GM19397 (cell line): ENCODE data around the gene PCDHA8.
"Not testable (repeated sequence)": the region's sequence is repeated elsewhere in the genome, so short reads cannot be mapped to it uniquely, and the experiment has no call there.

Experiments used
- ATAC-seq: cut with Tn5 transposase; IDR thresholded peaks from one replicate; pipeline ENCODE4 v1.9.1; 2021; ENCODE audit warnings: mild to moderate bottlenecking, moderate library complexity; ENCODE audit not compliant: unreplicated experiment

Gene PCDHA8

GRCh38 chr5:140828362-140828737 is 12.6 kb upstream of the PCDHA8 start:
- no peak for ATAC-seq

DNA sequence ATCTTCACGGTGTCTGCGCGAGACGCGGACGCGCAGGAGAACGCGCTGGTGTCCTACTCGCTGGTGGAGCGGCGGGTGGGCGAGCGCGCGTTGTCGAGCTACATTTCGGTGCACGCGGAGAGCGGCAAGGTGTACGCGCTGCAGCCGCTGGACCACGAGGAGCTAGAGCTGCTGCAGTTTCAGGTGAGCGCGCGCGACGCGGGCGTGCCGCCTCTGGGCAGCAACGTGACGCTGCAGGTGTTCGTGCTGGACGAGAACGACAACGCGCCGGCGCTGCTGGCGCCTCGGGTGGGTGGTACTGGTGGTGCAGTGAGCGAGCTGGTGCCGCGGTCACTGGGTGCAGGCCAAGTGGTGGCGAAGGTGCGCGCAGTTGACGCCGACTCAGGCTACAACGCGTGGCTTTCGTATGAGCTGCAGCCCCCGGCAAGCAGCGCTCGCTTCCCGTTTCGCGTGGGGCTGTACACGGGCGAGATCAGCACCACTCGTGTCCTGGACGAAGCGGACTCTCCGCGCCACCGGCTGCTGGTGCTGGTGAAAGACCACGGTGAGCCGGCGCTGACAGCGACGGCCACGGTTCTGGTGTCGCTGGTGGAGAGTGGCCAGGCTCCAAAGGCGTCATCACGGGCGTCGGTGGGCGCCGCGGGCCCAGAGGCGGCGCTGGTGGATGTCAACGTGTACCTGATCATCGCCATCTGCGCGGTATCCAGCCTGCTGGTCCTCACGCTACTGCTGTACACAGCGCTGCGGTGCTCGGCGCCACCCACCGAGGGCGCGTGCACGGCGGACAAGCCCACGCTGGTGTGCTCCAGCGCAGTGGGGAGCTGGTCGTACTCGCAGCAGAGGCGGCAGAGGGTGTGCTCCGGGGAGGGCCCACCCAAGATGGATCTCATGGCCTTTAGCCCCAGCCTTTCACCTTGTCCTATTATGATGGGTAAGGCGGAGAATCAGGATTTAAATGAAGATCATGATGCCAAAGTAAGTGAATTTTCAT is 11.2 kb upstream of the PCDHA8 start:
- not testable (repeated sequence) for ATAC-seq

- ATAC-seq = no peak
Observed at GRCh38 chr5:140833993-140834392, 7.0 kb upstream of the PCDHA8 start, which contains the start of gene PCDHA7. Gene PCDHA7, plus strand, starts transcription at chr5:140834269. Its CDS starts 115 bp downstream, at chr5:140834384.

GRCh38 chr5:140834439-140835008 is 6.5 kb upstream of the PCDHA8 start:
- ATAC-seq = not testable (repeated sequence)

- ATAC-seq = no peak
Observed at GRCh38 chr5:140835622-140836510, 5.1 kb upstream of the PCDHA8 start.

- no peak for ATAC-seq
Observed at GRCh38 chr5:140842798-140843733, 2.1 kb downstream of the PCDHA8 start.

DNA sequence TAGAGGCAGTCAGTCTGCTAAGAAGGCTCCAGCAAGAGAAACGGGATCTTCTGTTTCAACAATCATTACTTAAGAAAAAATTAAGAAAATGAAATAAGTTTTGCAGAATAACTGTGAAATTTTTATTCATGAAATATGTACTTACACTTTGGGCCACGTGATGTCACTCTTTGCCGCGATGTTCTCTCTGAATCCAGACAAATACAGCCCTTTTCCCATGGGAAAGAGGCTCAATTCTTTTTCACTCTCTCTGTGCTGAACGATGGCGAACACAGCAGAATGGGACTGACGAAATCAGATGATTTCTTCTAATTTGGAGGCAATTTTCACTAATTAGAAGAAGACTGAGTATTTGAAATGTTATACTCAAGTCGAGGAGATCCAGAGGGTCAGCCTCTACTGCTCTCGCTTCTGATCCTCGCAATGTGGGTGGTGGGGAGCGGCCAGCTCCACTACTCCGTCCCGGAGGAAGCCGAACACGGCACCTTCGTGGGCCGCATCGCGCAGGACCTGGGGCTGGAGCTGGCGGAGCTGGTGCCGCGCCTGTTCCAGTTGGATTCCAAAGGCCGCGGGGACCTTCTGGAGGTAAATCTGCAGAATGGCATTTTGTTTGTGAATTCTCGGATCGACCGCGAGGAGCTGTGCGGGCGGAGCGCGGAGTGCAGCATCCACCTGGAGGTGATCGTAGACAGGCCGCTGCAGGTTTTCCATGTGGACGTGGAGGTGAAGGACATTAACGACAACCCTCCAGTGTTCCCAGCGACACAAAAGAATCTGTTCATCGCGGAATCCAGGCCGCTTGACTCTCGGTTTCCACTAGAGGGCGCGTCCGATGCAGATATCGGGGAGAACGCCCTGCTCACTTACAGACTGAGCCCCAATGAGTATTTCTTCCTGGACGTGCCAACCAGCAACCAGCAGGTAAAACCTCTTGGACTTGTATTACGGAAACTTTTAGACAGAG is 7.4 kb downstream of the PCDHA8 start, which contains the start of gene PCDHA9:
Gene PCDHA9, plus strand, starts transcription at position 244 of the 964 bp plus-strand sequence. Its CDS starts 114 bp downstream, at position 358.
- not testable (repeated sequence) for ATAC-seq

DNA sequence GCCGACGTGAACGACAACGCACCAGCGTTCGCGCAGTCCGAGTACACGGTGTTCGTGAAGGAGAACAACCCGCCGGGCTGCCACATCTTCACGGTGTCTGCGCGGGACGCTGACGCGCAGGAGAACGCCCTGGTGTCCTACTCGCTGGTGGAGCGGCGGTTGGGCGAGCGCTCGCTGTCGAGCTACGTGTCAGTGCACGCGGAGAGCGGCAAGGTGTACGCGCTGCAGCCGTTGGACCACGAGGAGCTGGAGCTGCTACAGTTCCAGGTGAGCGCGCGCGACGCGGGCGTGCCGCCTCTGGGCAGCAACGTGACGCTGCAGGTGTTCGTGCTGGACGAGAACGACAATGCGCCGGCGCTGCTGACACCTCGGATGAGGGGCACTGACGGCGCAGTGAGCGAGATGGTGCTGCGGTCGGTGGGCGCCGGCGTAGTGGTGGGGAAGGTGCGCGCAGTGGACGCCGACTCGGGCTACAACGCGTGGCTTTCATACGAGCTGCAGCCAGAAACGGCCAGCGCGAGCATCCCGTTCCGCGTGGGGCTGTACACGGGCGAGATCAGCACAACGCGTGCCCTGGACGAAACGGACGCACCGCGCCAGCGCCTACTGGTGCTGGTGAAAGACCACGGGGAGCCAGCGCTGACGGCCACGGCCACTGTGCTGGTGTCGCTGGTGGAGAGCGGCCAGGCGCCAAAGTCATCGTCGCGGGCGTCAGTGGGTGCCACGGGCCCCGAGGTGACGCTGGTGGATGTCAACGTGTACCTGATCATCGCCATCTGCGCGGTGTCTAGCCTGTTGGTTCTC is 9.0 kb downstream of the PCDHA8 start:
- not testable (repeated sequence) for ATAC-seq

DNA sequence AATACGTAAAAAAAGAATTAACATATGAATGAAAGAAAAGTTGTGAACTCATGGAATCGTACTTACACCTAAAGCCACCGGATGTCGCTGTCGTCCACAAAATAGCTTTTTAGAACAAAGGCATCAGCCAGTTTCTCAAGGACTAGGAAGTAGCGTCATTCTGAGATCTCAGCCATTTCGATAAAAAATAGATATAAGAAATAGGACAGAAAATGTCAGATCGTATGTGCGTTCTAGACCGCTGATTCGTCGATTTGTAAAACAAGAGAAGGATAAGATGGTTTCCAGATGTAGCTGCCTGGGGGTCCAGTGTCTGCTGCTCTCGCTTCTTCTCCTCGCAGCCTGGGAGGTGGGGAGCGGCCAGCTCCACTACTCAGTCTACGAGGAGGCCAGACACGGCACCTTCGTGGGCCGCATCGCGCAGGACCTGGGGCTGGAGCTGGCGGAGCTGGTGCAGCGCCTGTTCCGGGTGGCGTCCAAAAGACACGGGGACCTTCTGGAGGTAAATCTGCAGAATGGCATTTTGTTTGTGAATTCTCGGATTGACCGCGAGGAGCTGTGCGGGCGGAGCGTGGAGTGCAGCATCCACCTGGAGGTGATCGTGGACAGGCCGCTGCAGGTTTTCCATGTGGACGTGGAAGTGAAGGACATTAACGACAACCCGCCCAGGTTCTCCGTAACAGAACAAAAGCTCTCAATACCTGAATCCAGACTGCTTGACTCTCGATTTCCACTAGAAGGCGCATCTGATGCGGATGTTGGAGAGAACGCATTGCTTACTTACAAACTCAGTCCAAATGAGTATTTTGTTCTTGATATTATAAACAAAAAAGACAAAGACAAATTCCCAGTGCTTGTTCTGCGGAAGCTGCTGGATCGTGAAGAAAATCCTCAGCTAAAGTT is 15.0 kb downstream of the PCDHA8 start, which contains the start of gene PCDHA10:
Gene PCDHA10, plus strand, starts transcription at position 126 of the 903 bp plus-strand sequence. Its CDS starts 152 bp downstream, at position 278.
- no peak for ATAC-seq

GRCh38 chr5:140857177-140857986 is 16.4 kb downstream of the PCDHA8 start:
- ATAC-seq = no peak

DNA sequence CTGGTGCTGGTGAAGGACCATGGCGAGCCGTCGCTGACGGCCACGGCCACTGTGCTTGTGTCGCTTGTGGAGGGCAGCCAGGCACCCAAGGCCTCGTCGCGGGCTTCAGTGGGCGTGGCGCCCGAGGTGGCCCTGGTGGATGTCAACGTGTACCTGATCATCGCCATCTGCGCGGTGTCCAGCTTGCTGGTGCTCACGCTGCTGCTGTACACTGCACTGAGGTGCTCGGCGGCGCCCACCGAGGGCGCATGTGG is 16.9 kb downstream of the PCDHA8 start:
- ATAC-seq = no peak

DNA sequence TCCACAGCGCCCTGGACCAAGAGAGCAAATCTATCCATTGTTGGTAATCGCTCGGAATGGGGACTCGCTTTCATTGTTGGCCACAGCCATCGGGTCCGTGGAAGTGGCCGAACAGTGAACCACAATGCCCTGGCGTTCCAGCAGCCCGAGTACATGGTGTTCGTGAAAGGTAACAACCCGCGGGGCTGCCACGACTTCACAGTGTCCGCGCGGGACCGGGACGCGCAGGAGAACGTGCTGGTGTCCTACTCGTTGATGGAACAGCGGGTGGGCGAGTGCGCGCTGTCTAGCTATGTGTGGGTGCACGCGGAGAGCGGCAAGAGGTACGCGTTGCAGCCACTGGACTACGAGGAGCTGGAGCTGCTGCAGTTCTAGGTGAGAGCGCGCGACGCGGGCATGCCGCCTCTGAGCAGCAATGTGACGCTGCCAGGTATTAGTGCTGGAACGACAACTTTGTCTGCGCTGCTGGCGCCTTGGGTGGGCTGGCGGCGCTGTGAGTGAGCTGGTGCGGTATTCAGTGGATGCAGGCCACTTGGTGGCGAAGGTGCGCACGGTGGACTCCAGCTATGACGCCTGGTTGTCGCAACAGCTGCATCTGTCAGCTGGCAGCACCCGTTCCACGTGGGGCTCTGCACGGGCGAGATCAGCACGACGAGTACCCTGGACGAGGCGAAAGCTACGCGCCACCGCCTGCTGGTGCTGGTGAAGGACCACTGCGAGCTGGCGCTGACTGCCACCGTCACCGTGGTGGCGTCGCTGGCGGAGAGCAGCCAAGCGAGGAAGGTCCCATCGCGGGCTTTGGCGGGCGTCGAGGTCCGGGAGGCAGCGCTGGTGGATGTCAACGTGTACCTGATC is 21.7 kb downstream of the PCDHA8 start:
- ATAC-seq = no peak

DNA sequence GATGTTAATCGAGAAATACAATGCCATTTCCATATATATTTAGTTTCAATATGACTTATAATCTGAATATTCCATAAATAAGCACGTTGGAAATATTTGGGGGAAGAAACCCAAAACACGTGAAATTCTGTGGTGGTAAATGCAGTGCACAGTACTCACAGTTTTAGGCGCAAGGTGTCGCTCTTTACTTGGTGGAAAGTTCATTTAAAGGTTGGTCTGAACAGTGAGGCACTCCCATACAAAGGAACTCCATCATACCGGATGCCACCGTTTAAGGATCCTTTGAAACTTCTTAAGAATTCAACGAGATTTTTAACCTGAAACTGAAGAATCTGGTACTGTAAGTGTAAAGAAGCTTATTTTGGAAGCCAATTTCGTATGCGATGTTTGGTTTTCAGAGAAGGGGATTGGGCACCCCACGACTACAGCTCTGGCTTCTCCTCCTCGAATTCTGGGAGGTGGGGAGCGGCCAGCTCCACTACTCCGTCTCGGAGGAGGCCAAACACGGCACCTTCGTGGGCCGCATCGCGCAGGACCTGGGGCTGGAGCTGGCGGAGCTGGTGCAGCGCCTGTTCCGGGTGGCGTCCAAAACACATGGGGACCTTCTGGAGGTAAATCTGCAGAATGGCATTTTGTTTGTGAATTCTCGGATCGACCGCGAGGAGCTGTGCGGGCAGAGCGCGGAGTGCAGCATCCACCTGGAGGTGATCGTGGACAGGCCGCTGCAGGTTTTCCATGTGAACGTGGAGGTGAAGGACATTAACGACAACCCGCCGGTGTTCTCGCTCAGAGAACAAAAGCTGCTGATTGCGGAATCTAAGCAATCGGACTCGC is 28.0 kb downstream of the PCDHA8 start, which contains the start of gene PCDHA11:
Gene PCDHA11, plus strand, starts transcription at position 237 of the 834 bp plus-strand sequence. Its CDS starts 147 bp downstream, at position 384.
- ATAC-seq = no peak

GRCh38 chr5:140869555-140869886 is 28.5 kb downstream of the PCDHA8 start:
- ATAC-seq = no peak
